ENCODE results near the gene HSPB7. TPM values are rescaled to one million over a fixed set of nuclear protein-coding genes. Genes with fewer than 3 reads are reported as not detected.
A peak's percentile ranks its signal among the peaks of the same experiment; 100 is the strongest.
"Not testable (repeated sequence)": the region's sequence is repeated elsewhere in the genome, so short reads cannot be mapped to it uniquely, and the experiment has no call there.

HSPB7 gene
- total and polyA plus RNA-seq, 5 donors = 2,213 to 3,985 (median 2,473) TPM

DNA sequence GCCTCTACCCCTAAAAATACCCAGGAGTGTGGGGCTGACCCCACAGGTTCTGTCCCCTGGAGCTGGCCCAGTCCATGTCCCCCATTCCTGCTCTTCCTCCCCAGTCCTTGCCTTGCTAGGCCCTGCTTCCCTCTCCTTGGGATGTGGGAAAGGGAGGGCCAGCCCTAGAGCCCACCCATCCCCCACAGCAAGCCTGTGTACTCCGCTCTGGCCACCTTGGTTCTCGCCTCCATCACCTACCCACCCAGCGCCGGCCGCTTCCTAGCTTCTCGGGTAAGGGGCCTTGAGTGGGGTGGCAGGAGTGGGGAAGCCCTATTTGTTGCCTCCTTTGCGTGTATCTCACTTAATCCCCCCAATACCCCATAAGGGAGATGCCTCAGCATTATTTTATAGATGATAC lies 32.5 kb upstream of the HSPB7 start:
- Histone ChIP-seq H3K27ac (ENCODE audit: low read length) (no peak overlapping the region), H3K4me1 (ENCODE audit: control insufficient read depth, insufficient read depth, low read length) (no peaks in the 10 kb centered on the region), H3K4me3 (ENCODE audit: low read length) (no peak overlapping the region), H3K27me3 (ENCODE audit: control insufficient read depth, insufficient read depth) (no peaks in the 10 kb centered on the region), H3K9me3 (ENCODE audit: control insufficient read depth, low read length) (no peaks in the 10 kb centered on the region)
- intact Hi-C loops (cut with DNase I) = loop anchor here in 2 of 4 donors (5.0 kb wide), 2 partner anchors 38 to 258 kb away; no protein-coding TSS in a partner anchor
- no peak for ATAC-seq
- 75% methylated on average over 7 of the region's 7 CpGs for WGBS
- DNase-seq = no peak

DNA sequence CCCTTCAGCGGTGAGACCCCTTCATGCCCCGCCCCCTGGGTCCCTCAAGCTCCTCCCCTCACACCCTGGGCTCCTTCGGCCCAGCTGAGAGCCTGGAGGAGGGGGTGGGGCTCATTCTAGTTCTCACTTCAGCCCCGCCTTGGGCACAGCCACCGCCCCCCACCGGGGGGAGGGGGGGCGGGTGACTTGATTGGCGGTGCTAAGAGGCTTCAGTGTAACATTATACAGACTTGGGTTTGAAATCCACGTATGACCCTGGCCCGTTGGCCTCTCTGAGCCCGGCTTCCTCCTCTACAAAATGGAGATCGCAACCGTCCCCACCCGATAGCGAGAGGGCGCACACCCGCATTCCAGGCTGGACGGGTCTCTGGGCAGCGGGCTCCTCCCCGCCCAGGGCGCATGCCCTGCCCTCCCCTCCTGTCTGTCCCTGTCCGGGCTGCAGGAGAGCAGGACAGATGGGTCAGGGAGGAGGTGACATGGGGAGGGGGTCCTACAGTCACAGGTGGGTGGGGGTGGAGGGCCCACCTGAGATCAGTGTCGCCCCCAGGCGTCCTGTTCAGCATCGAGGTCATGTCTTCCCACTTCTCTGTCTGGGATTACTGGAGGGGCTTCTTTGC lies 30.8 kb upstream of the HSPB7 start:
- no peak overlapping the region for H3K27ac ChIP-seq (ENCODE audit: low read length)
- ATAC-seq (peak; percentile 68 to 75), DNase-seq (peak; percentile 67 to 88 (median 86))
- no peaks in the 10 kb centered on the region for H3K27me3 ChIP-seq (ENCODE audit: control insufficient read depth, insufficient read depth)
- 2% methylated on average over 25 of the region's 25 CpGs for WGBS
- peak overlapping the region; percentile 1 for H3K4me3 ChIP-seq (ENCODE audit: low read length)
- H3K9me3 ChIP-seq (ENCODE audit: control insufficient read depth, low read length) = no peaks in the 10 kb centered on the region
- intact Hi-C loops (cut with DNase I) = no loop called here
- no peaks in the 10 kb centered on the region for H3K4me1 ChIP-seq (ENCODE audit: control insufficient read depth, insufficient read depth, low read length)

DNA sequence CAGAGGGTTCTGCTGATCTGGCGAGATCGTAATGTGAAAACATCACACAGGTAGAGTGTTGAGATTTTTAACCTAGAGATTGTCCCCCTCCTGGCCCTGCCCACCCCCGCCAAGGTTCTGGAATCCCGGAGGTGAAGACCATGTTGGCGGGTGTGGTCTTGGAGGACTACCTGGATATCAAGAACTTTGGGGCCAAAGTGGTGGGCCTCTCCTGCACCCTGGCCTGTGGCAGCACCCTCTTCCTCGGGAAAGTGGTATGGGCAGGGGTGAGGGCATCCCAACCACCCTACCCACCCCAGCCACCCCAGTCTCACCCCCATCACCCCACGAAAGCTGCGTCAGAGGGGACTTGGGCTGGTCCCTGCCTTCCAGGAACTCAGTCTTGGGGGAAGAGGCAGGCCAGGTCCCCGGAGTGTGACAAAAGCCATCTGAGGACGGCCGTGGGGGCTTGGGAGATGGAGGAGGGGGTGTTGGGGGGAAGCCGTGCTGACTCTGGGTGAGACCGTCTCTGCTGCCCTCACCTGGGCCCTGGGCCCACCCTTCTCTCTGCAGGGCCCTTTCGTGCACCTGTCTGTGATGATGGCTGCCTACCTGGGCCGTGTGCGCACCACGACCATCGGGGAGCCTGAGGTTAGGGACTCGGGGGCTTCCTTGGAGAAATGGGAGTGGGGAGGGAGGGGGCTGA lies 30.1 kb upstream of the HSPB7 start:
- H3K9me3 ChIP-seq (ENCODE audit: control insufficient read depth, low read length) = no peaks in the 10 kb centered on the region
- no peaks in the 10 kb centered on the region for H3K4me1 ChIP-seq (ENCODE audit: control insufficient read depth, insufficient read depth, low read length)
- no peaks in the 10 kb centered on the region for H3K27me3 ChIP-seq (ENCODE audit: control insufficient read depth, insufficient read depth)
- intact Hi-C loops (cut with DNase I) = no loop called here
- no peak overlapping the region for H3K4me3 ChIP-seq (ENCODE audit: low read length)
- ATAC-seq = peak in 1 of 2 donors; percentile 2
- DNase-seq = no peak
- 65% methylated on average over 19 of the region's 19 CpGs for WGBS
- no peak overlapping the region for H3K27ac ChIP-seq (ENCODE audit: low read length)

DNA sequence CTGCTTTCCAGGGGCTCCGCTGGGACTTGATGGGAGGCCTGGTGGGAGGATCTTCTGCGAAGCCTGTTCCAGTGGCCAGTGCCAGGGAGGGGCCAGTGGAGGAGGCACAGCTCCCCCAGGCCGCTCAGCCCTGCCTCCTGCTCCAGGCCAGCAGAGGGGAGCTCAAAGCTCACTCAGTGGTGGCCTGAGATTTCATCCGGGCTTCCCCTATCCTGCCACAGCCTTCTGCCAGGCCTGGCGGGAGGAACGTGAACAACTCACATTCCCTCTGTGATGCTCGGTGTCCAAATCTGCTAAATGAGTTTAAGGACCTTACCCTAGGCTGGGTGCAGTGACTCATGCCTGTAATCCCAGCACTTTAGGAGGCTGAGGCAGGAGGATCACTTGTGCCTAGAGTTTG lies 29.0 kb upstream of the HSPB7 start:
- Histone ChIP-seq H3K27ac (ENCODE audit: low read length) (no peak overlapping the region), H3K27me3 (ENCODE audit: control insufficient read depth, insufficient read depth) (no peaks in the 10 kb centered on the region), H3K9me3 (ENCODE audit: control insufficient read depth, low read length) (no peaks in the 10 kb centered on the region), H3K4me1 (ENCODE audit: control insufficient read depth, insufficient read depth, low read length) (no peaks in the 10 kb centered on the region), H3K4me3 (ENCODE audit: low read length) (no peak overlapping the region)
- DNase-seq = no peak
- intact Hi-C loops (cut with DNase I) = no loop called here
- 60% methylated on average over 7 of the region's 7 CpGs for WGBS
- ATAC-seq = no peak

DNA sequence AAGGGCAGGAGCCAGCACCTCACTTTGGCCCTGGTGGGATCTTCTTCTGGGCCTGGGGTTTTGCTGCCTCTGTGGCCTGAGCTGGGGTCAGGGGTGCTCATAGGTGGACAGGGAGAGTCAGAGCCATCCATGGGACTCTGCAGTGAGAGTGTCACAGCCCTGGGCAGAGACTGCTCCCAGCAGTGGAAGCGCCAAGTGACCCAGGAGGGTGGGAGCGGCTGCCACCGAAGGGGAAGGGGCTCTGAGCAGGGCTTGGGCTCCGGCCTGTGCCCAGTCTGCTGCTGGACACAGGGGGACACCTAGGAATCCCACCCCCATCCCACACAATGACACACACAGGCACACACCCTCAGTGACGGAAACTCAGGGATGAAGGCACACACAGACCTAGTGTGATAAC lies 26.1 kb upstream of the HSPB7 start:
- Histone ChIP-seq H3K4me3 (ENCODE audit: low read length) (no peak overlapping the region), H3K9me3 (ENCODE audit: control insufficient read depth, low read length) (no peaks in the 10 kb centered on the region), H3K27ac (ENCODE audit: low read length) (no peak overlapping the region), H3K4me1 (ENCODE audit: control insufficient read depth, insufficient read depth, low read length) (no peaks in the 10 kb centered on the region), H3K27me3 (ENCODE audit: control insufficient read depth, insufficient read depth) (no peaks in the 10 kb centered on the region)
- no peak for ATAC-seq
- 91% methylated on average over 5 of the region's 5 CpGs for WGBS
- intact Hi-C loops (cut with DNase I) = no loop called here
- DNase-seq = peak in 2 of 3 donors; percentile 22 to 33

DNA sequence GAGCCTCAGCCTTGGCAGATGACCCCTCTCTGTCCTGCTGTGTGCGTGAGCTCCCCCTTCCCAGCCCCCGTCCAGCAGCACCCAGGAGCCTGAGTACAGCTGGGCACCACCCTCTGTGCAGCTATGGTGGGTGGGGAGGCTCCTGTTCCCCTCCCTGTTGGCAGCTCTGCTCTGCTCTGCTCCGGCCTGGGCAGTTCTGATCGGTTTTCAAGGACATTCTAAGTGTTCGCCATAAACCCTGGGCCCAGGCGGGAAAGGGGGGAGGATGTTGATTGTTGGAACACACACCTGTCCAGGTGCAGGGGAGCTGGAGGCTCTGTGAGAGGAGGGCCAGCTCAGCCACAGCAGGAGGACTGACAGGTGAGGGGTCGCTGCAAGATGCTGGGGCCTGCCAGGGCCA lies 25.7 kb upstream of the HSPB7 start, which contains the start of gene CLCNKB:
TSS of gene CLCNKB (plus strand) at position 262 of the 400 bp plus-strand sequence. CDS start 711 bp downstream, outside the sequence.
- H3K4me1 ChIP-seq (ENCODE audit: control insufficient read depth, insufficient read depth, low read length) = no peaks in the 10 kb centered on the region
- no peak for ATAC-seq
- H3K4me3 ChIP-seq (ENCODE audit: low read length) = no peak within 1 kb of the TSS
- no peak within 1 kb of the TSS for H3K27ac ChIP-seq (ENCODE audit: low read length)
- WGBS = 67% methylated on average over 7 of the region's 7 CpGs
- DNase-seq = peak in 2 of 3 donors; percentile 40 to 42
- no peaks in the 10 kb centered on the region for H3K27me3 ChIP-seq (ENCODE audit: control insufficient read depth, insufficient read depth)
- intact Hi-C loops (cut with DNase I) = no loop called here
- H3K9me3 ChIP-seq (ENCODE audit: control insufficient read depth, low read length) = no peaks in the 10 kb centered on the region

DNA sequence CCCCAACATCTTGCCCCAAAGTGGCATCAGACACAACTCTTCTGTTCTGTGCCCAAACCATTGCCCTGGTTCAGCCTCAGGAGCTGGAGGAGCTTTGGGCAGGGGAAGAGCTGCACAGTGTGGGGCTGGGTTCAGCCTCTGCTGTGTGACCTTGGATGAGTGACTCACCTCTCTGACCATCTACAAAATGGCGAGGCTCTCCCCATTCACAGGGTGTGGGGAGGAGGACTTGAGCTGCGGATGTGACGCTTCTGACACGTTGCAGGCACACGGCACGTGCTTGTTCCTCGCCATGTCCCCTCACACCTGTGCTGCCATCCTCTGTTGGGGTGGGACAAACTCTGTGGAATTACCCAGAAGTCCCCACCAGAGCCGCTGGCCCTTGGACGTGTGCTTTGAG lies 24.8 kb upstream of the HSPB7 start:
- ATAC-seq; H3K4me3 ChIP-seq (ENCODE audit: low read length); H3K9me3 ChIP-seq (ENCODE audit: control insufficient read depth, low read length); H3K4me1 ChIP-seq (ENCODE audit: control insufficient read depth, insufficient read depth, low read length); H3K27ac ChIP-seq (ENCODE audit: low read length); intact Hi-C loops (cut with DNase I); H3K27me3 ChIP-seq (ENCODE audit: control insufficient read depth, insufficient read depth): not testable (repeated sequence)
- peak in 2 of 3 donors; percentile 16 to 21 for DNase-seq
- 76% methylated on average over 9 of the region's 9 CpGs for WGBS

DNA sequence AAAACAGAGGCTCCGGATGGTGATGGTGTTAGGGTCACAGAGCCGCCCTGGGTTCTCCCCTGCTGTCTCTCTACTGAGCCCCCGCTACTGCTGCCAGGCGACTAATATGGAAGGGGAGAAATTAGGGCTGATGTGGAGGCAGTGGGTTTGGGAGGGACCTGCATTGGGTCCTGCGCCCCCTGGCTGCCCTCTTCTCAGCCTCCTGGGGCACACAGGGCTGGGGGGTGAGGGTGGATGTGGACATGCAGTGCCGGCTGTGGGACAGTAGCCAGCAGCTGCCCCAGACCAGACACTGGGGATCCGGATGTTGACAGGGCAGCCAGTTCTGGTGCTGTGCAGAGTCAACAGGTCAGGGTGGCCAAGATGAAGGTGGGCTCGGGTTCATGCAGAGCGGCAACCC lies 24.3 kb upstream of the HSPB7 start:
- peak in 2 of 3 donors; percentile 34 to 51 for DNase-seq
- H3K9me3 ChIP-seq (ENCODE audit: control insufficient read depth, low read length) = no peaks in the 10 kb centered on the region
- no peaks in the 10 kb centered on the region for H3K4me1 ChIP-seq (ENCODE audit: control insufficient read depth, insufficient read depth, low read length)
- 73% methylated on average over 9 of the region's 9 CpGs for WGBS
- no peaks in the 10 kb centered on the region for H3K27me3 ChIP-seq (ENCODE audit: control insufficient read depth, insufficient read depth)
- intact Hi-C loops (cut with DNase I) = no loop called here
- H3K27ac ChIP-seq (ENCODE audit: low read length) = no peak overlapping the region
- no peak for ATAC-seq
- H3K4me3 ChIP-seq (ENCODE audit: low read length) = no peak overlapping the region

DNA sequence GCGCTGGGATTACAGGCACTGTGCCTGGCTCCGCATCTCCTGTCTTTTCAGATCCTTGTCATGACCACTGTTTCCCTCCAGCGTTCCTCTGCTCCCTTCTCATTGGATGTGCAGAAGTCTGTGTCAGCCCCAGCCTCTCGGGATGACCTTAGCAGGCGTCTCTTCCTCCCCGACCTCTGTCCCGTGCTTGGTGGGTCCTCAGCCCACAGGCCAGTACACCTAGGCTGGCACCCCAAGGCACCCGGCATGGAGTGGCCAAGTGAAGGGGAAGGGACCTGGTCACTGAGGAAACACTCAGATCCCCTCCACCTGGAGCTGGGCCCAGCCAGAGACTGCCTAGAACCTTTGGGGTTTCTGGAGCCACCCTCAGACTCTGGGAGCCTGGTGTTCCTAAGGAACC lies 23.4 kb upstream of the HSPB7 start:
- intact Hi-C loops (cut with DNase I) = no loop called here
- WGBS = 69% methylated on average over 8 of the region's 8 CpGs
- Histone ChIP-seq H3K27me3 (ENCODE audit: control insufficient read depth, insufficient read depth) (no peaks in the 10 kb centered on the region), H3K9me3 (ENCODE audit: control insufficient read depth, low read length) (no peaks in the 10 kb centered on the region), H3K27ac (ENCODE audit: low read length) (no peak overlapping the region), H3K4me3 (ENCODE audit: low read length) (no peak overlapping the region), H3K4me1 (ENCODE audit: control insufficient read depth, insufficient read depth, low read length) (no peaks in the 10 kb centered on the region)
- ATAC-seq = no peak
- DNase-seq = peak in 1 of 3 donors; percentile 11

DNA sequence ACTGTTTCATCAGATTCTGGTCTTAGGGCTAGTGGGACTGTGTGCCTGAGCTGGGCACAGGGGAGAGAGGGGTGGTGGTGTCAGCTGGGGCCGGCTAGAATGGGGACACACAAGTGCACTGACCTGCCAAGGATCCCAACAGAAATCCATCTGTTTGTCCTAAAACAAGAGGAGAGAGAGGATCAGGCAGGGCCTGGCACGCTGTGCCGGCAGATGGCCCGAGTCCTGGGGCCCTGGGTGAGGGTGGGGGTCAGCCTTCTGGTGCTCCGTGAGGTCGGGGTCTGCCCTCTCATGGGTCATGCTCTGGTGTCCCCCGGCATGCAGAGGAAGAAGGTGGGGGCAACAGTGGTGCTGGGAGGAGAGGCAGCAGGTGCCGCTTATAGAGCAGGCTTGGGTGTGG lies 22.0 kb upstream of the HSPB7 start:
- ATAC-seq; H3K27ac ChIP-seq (ENCODE audit: low read length); intact Hi-C loops (cut with DNase I); H3K4me3 ChIP-seq (ENCODE audit: low read length); H3K4me1 ChIP-seq (ENCODE audit: control insufficient read depth, insufficient read depth, low read length); H3K9me3 ChIP-seq (ENCODE audit: control insufficient read depth, low read length); H3K27me3 ChIP-seq (ENCODE audit: control insufficient read depth, insufficient read depth): not testable (repeated sequence)
- peak in 1 of 3 donors; percentile 34 for DNase-seq
- 78% methylated on average over 8 of the region's 8 CpGs for WGBS

DNA sequence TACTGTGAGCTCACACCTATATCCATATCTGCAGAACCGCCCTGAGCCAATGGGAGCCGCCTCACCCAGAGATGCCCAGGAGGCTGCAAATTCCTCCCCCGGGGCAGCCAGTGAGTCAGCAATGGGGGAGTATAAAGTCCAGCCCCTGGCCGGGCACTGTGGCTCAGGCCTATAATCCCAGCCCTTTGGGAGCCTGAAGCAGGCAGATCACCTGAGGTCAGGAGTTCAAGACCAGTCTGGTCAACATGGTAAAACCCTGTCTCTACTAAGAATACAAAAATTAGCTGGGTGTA lies 20.7 kb upstream of the HSPB7 start:
- Histone ChIP-seq H3K27ac (ENCODE audit: low read length) (no peak overlapping the region), H3K4me1 (ENCODE audit: control insufficient read depth, insufficient read depth, low read length) (no peaks in the 10 kb centered on the region), H3K9me3 (ENCODE audit: control insufficient read depth, low read length) (no peaks in the 10 kb centered on the region), H3K27me3 (ENCODE audit: control insufficient read depth, insufficient read depth) (no peaks in the 10 kb centered on the region), H3K4me3 (ENCODE audit: low read length) (no peak overlapping the region)
- no peak for DNase-seq
- 78% methylated on average over 4 of the region's 4 CpGs for WGBS
- ATAC-seq = no peak
- intact Hi-C loops (cut with DNase I) = no loop called here
